ENCODE results near the gene MYL10. TPM values are rescaled to one million over a fixed set of nuclear protein-coding genes. Genes with fewer than 3 reads are reported as not detected.

Gene MYL10
- total and polyA plus RNA-seq, 2 of the 13 experiments (the other 11 are each of a cell fraction or from before 2014, with no cell fraction given), result not detected

- POLR2A ChIA-PET, result no interaction called here
- Histone ChIP-seq H3K4me3 (replicated peaks in 1 of 3; ENCODE audit: insufficient read depth in 1 of 3, low read depth in 2 of 3, low read length in 3 of 3) (no peak overlapping the region), H3K27ac (ENCODE audit: extremely low read length, insufficient read depth, low read length) (no peak overlapping the region), H3K4me1 (ENCODE audit: insufficient read depth, low read length) (no peaks in the 10 kb centered on the region), H3K36me3 (replicated peaks in 1 of 2; ENCODE audit: control insufficient read depth in 1 of 2, insufficient read depth in 2 of 2, low read length in 2 of 2) (no peaks in the 10 kb centered on the region), H4K20me1 (ENCODE audit: insufficient read depth, low read length) (no peaks in the 10 kb centered on the region), H3K9me3 (ENCODE audit: low read length) (peaks cover 19% of the 10 kb centered on the region), H3K79me2 (ENCODE audit: insufficient read depth, low read length) (no peaks in the 10 kb centered on the region), H3K9ac (ENCODE audit: insufficient read depth, low read depth, low read length) (no peak overlapping the region), H2AFZ (ENCODE audit: low read length) (no peak overlapping the region), H3K27me3 (ENCODE audit: control insufficient read depth in 1 of 2, insufficient read depth in 2 of 2, low read length in 2 of 2) (no peaks in the 10 kb centered on the region), H3K4me2 (ENCODE audit: low read depth, low read length) (no peak overlapping the region)
- BruUV-seq (replicated peaks), result no TSS peak
- CTCF ChIA-PET (ENCODE audit: low intra/inter-chr PET ratio, low total read pairs), result no interaction called here
- DNase-seq (ENCODE audit: low spot score), result no peak
- no peak for TF ChIP-seq ZNF44 (CRISPR knock-in tag; IDR thresholded peaks at IDR 0.05)
- no peak for TF ChIP-seq TOE1 (CRISPR knock-in tag; IDR thresholded peaks at IDR 0.05)
- no peak for TF ChIP-seq ZNF224 (CRISPR knock-in tag; IDR thresholded peaks at IDR 0.05)
- TF ChIP-seq ZMYM3 (CRISPR knock-in tag; IDR thresholded peaks at IDR 0.05), result no peak
- no peak for TF ChIP-seq SMAD9 (CRISPR knock-in tag; IDR thresholded peaks at IDR 0.05)
- TF ChIP-seq GLMP (CRISPR knock-in tag; IDR thresholded peaks at IDR 0.05; ENCODE audit: borderline replicate concordance), result no peak
- no peak for TF ChIP-seq FOXO1 (CRISPR knock-in tag; IDR thresholded peaks at IDR 0.05)
- TF ChIP-seq CHD2 (IDR thresholded peaks at IDR 0.05; ENCODE audit: low read depth, low read length), result no peak
- TF ChIP-seq ADNP (CRISPR knock-in tag; IDR thresholded peaks at IDR 0.05), result no peak
- TF ChIP-seq HMG20A (CRISPR knock-in tag; IDR thresholded peaks at IDR 0.05; ENCODE audit: borderline replicate concordance), result no peak
- TF ChIP-seq ZBTB7A (CRISPR knock-in tag; IDR thresholded peaks at IDR 0.05), result no peak
- intact Hi-C loops (cut with micrococcal nuclease; ENCODE audit: unreplicated experiment) (no loop called here), in situ Hi-C loops (cut with HindIII; ENCODE audit: extremely low pct_ligation_motif_present, low pct_unique_long_range_greater_than_20kb) (no loop called here)
- no peak for FAIRE-seq
- WGBS (ENCODE audit: low lambda C conversion rate), result 0% methylated on average over 1 of the region's 1 CpG
- ATAC-seq, result no peak
These were observed 50.5 kb downstream of the MYL10 start for GRCh38 chr7:101578552-101578951.

All from HepG2 (cell line).